DMS53 treated with DMSO at 0.1 percent for 48 hours (cell line): Measurements from ENCODE around the gene FOXE3.

Source experiments
- DNase-seq: peaks from one replicate; lab custom pipeline; 2025; ENCODE audit not compliant: unreplicated experiment; lab: John Stamatoyannopoulos, UW

FOXE3 gene

DNA sequence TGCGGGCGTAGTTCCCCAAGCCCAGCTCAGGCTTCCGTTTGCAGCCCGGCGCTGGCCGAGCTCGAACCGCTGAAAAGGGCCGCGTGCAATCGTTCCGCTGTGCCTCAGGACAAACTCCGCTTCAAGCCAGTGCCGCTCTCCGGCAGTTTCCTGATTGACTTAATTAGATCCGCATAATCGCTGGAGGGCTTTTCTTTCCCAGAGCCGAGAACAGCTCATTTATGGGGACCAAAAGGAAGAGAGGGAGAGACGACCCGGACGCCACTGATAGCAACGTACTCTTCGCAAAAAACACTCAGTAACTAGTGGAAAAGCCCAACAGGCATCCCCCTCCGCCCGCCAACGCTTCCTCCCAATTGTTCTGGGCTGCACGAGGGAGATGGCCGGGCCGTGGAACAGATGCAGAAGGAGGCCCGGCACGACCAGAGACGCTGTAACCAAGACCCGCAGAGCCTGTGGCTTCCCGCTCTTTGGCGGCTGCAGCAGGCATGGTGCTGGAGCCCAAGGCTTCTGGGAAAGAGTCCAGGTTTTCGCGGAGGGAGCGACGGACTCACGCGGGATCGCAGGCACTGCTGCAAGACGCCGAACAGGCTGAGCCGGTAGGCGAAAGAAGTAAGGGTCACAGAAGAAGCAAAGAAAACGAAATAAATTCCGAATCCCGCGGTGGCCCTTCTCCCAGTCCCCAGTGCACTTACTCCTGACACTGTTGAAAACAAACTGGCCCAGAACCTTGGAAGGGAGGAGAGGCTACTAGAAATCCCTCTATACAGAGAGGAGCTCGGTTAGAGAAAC is 18.2 kb downstream of the FOXE3 start:
- DNase-seq: no peak

GRCh38 chr1:47435506-47436303 is 19.6 kb downstream of the FOXE3 start:
- DNase-seq: no peak

DNA sequence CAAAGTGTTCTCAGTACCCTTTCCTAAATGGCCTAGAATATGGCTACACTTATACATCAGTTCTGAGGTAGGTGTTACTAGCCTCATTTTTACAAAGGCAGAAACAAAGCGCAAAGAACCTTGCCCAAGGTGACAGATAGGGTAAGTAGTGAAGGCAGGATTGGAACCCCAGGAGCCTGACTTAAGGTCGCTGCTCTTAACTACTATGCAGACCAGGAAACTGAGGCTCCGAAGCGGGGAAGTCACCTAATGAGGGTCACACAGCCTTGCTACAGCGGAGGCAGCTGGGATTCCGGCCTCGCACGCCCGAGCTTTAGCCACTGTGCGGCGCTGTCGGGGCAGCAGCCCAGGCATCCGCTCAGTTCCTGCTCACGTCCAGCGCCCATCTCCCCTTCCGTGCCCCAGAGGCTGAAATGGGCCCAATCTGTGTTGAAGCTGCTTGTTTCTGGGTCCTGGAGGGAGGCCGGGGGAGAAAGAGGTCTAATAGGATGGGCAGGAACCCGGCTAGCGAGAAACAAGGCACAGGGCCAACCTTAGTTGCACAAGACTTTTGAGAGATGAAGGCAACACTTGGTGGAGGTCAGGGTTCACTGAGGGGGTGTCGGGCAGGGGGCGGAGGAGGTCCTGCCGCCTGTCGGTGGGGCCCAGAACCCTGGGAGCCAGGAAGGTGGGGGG is 20.4 kb downstream of the FOXE3 start:
- peak; percentile 87 for DNase-seq

GRCh38 chr1:47436979-47437446 is 20.9 kb downstream of the FOXE3 start:
- peak; percentile 38 for DNase-seq

DNA sequence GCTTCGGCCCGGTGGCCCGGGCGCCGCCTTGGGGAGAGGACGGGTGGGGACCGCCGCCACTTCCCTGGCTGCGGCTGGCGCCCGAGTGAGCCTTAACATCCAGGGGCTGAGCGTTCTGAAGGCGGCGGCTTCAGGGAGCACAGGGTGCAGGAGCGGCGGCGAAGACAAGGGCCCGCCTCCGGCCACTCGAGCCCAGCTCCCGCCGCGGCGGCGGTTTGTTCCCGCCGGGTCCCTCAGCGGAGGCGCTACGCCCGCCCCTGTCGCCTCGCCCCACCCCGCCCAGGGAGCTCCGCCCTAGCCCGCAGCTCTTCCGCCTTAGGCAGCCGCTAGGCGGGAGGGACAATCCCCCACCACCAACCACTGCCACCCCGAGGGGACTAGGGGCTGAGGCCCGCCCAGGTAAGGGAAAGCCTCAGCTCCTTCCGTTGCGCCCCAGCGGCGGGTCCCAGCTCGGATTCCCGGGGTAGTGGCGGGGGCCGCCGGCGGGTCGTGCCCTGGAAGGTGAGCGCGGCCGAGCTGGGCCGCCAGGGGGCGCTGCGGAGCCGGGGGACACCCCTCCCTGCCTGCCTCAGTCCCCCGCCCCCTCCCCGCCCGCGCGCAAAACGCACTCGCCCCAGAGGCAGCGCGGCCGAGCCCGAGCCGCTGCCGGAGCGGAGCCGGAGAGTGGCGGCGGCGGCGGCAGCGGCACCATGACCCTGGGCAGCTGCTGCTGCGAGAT is 21.5 kb downstream of the FOXE3 start, which contains the start of gene FOXD2:
Gene FOXD2, plus strand, starts transcription at position 598 of the 718 bp plus-strand sequence. Its CDS starts 92 bp downstream, at position 690.
- peak; percentile 87 for DNase-seq

GRCh38 chr1:47438165-47439016 is 22.3 kb downstream of the FOXE3 start:
- no peak for DNase-seq

DNA sequence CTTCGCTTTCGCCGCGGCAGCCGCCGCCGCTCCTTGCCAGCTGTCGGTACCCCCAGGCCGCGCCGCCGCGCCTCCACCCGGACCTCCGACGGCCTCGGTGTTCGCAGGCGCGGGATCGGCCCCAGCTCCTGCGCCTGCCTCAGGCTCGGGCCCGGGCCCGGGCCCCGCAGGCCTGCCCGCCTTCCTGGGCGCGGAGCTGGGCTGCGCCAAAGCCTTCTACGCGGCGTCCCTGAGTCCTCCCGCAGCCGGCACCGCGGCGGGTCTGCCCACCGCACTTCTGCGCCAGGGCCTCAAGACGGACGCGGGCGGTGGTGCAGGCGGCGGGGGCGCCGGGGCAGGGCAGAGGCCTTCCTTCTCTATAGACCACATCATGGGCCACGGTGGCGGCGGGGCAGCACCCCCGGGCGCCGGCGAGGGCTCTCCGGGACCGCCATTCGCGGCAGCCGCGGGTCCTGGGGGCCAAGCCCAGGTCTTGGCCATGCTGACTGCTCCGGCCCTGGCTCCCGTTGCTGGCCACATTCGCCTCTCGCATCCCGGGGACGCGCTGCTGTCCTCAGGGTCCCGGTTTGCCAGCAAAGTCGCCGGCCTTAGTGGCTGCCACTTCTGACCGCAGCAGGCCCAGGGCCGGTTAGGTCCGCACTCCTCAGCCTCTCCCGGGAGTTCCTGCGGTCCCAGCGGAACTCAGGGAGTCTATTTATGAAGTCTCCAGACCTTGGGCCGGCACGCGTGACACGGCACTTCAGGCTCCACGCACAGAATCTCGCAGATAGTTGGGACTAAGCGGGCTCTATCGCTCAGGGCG is 23.1 kb downstream of the FOXE3 start:
- no peak for DNase-seq

- no peak for DNase-seq
Measured at GRCh38 chr1:47439819-47440598, 23.9 kb downstream of the FOXE3 start.

- DNase-seq: no peak
Measured at GRCh38 chr1:47440599-47441081, 24.6 kb downstream of the FOXE3 start.

GRCh38 chr1:47441450-47442106 is 25.5 kb downstream of the FOXE3 start:
- DNase-seq: no peak

GRCh38 chr1:47442202-47442601 is 26.1 kb downstream of the FOXE3 start:
- no peak for DNase-seq

DNA sequence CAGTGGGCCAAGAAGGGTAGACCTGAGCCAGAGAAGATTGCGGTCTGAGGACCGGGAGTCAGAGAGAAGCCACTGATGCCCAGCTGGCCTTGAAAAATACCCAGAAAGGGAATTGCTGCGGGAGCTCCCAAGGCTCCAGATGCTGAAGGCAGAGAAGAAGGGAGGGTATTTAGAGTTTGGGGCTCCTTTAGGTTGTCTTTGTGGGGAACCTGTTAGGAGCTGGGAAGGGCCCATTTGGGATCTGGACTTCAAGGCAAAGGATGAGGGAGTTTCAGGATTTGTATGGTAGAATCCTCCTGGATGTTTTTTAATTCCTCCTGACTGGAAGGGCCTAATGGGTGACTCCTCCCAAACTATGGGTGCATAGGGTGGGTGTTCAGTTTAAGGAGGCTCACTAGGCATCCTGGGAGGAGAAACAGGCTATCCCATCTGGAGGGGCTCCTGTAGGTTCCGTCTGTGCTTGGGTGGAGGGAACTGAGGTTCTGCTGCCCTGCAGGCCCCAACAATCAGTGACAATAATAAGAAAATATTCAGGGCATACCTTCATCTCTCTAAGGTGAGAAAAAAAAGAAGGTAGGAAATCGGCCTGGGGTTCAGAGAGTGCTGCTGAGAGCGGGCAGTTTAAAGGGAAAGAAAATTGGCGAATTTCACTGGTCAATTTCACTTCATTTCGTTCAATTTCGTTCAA is 26.9 kb downstream of the FOXE3 start:
- DNase-seq: no peak

GRCh38 chr1:47443530-47444296 is 27.6 kb downstream of the FOXE3 start:
- no peak for DNase-seq

DNA sequence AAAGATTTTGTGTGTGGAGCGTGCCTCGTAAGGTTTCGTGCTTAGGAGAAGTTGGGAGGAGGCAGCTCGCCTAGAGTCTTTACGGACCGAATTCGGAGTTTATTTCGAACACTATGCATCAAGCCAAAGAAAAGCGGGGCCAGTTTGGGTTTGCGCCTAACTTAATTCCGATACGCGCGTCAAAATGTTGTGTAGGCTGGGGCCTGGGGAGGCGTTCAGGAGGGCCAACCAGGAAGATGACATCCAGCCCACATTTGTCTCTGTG is 28.1 kb downstream of the FOXE3 start:
- no peak for DNase-seq

DNA sequence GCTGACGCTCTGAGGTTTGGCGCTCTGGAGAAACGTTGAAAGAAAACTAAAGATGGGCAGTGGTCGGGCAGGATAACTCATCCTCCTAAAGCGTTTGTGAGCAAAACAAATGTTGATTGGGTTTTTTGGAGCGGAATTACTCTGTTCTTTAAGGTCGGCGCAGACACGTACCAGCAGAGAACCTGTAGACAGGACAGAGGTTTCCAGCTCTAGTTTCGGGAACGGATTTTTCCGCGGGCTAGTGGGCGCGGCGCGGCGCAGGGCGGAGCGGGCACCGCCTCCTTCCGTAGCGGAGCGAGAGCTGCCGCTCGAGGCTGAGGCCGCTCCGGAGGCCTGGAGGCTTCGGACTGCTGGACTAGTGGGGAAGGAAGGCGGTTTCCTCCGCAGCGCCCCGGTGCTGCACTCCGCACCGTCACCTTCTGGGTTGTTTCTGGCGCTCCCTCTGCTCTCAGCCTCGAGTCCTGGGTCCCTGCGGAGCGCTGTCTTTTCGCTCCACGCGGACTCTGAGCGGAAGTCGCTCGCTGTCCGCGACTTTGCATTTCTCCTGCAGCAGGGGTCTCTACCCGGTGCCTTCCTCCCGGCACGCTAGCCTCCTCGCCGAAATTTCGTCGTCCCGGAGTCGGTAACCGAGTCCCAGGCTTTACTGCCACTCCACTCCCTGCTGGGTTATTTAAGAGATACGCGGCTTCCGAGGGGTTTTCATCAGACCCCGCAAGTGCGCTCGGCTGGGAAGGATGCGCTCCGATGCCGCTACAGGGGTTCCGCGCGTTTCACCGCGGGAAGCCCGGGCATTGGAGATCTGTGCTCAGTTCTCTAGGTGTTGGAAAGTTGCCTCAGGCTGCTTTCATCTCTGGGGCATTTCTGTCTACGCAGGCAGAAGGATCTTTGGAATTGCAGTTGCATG is 28.7 kb downstream of the FOXE3 start:
- DNase-seq: peak; percentile 45
